ENCODE results near the gene FOXO6.
A peak's percentile ranks its signal among the peaks of the same experiment; 100 is the strongest.
"Not testable (repeated sequence)": the region's sequence is repeated elsewhere in the genome, so short reads cannot be mapped to it uniquely, and the experiment has no call there.

Gene FOXO6

GRCh38 chr1:41329662-41330587 is 31.3 kb upstream of the FOXO6 start:
- no peak for DNase-seq

GRCh38 chr1:41330588-41331545 is 30.4 kb upstream of the FOXO6 start:
- DNase-seq = no peak

- no peak for DNase-seq
Measured at GRCh38 chr1:41331546-41331917, 29.7 kb upstream of the FOXO6 start.

- DNase-seq = not testable (repeated sequence)
Measured at GRCh38 chr1:41332161-41332560, 29.1 kb upstream of the FOXO6 start.

- peak; percentile 32 for DNase-seq
Measured at GRCh38 chr1:41333146-41333784, 28.0 kb upstream of the FOXO6 start.

GRCh38 chr1:41338820-41339219 is 22.4 kb upstream of the FOXO6 start:
- no peak for DNase-seq

GRCh38 chr1:41340655-41341364 is 20.4 kb upstream of the FOXO6 start:
- DNase-seq = no peak

GRCh38 chr1:41341365-41341683 is 19.9 kb upstream of the FOXO6 start:
- no peak for DNase-seq

GRCh38 chr1:41341772-41342562 is 19.3 kb upstream of the FOXO6 start:
- DNase-seq = no peak

- DNase-seq = no peak
Measured at GRCh38 chr1:41342774-41343355, 18.4 kb upstream of the FOXO6 start.

GRCh38 chr1:41343790-41344699 is 17.2 kb upstream of the FOXO6 start:
- no peak for DNase-seq

GRCh38 chr1:41344708-41345159 is 16.5 kb upstream of the FOXO6 start:
- DNase-seq = no peak

GRCh38 chr1:41345434-41346075 is 15.7 kb upstream of the FOXO6 start:
- no peak for DNase-seq

- DNase-seq = no peak
Measured at GRCh38 chr1:41347276-41347675, 14.0 kb upstream of the FOXO6 start.

GRCh38 chr1:41348394-41348793 is 12.8 kb upstream of the FOXO6 start:
- DNase-seq = no peak

GRCh38 chr1:41349361-41350054 is 11.7 kb upstream of the FOXO6 start:
- DNase-seq = no peak

- DNase-seq = no peak
Measured at GRCh38 chr1:41350055-41350378, 11.2 kb upstream of the FOXO6 start.

- no peak for DNase-seq
Measured at GRCh38 chr1:41351262-41352151, 9.7 kb upstream of the FOXO6 start.

Data from activated T-cell treated with anti-CD3 and anti-CD28 coated beads for 4 hours (primary cell).